NCI-H345 treated with DMSO at 0.1 percent for 48 hours (cell line): ENCODE results near the gene SASH1.
"Not testable (repeated sequence)": the region's sequence is repeated elsewhere in the genome, so short reads cannot be mapped to it uniquely, and the experiment has no call there.

ENCODE experiments used
- DNase-seq: peaks from one replicate; lab custom pipeline; 2025; ENCODE audit not compliant: unreplicated experiment; lab: John Stamatoyannopoulos, UW

The SASH1 gene

DNA sequence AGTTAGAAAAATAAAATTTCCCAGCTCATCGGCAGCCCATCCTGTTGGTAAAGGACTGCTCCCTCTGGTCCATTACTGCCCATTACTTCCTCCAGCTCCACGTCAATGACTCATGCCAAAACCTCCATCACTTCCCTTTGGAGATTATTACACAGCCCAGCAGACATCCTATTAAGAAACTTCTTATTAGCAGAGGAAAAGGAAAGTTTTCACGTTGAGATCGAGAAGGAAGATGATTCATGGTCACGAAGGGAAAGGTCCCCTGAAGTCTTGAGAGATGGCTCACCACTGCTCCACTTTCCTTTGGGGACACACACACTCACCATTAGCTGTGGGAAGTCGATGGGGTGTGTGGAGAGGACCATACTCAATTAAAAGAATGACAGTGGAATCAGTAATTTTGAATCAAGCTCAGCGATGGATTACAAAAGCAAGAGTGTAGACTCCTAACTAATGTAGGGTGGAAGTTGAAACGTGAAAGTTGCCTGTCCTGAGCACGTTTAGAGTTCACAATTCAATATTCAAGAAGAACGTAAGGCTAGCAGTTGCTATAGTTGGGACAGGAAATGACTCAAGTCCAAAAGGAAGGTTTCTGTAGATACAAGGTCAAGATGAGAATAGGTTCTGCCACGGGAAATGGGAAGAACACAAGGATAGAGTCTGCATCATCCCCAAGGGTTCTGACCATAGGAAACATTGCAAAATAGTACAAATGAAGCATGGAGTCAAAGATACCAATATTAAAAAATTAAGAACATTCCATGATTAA is 21.6 kb downstream of the SASH1 start:
- DNase-seq = no peak

DNA sequence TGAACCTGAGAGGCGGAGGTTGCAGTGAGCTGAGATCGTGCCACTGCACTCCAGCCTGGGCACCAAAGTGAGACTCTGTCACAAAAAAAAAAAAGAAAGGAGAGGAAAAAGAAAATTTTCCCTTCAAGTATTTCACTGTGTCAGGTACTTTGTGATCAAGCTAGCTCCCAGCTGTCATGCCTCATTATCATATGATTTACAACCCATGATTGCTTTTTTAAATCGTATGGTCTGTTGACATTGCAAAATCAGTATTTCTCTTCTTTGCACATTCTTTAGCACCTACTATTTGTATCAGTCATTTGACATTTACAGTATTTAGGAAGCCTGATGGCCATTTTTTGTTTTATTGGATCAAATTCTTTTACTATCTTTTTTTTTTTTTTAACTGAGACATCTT is 22.4 kb downstream of the SASH1 start:
- no peak for DNase-seq

DNA sequence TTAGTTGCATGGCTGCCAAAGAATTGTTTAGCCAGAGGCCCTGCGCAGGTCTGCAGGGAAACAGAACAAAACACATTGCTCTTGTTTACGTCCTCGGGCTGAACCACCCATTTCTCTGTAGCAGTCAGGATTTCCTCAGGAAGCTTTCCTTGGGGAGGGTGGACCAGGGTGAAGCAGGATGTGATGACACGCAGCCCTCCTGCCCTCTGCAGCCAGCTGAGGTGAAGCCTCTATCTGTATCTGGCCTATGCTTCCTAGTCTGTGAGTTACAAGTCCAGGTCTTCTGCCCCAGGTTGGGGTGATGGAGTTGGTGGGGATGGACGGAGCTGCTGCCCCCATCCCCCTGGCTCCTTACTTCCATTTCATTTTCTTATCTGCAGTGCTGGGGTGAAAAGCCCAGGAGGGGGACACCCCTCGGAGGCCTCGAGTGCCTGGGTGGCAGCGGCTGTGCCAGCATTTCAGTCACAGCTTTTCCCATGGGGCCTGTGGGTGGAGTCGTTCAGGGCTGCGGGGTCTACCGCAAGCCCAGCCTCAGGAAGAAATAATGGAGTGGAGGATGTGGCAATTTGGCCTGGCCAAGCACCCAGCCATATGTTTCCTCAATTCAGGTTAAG is 24.9 kb downstream of the SASH1 start:
- DNase-seq = no peak

DNA sequence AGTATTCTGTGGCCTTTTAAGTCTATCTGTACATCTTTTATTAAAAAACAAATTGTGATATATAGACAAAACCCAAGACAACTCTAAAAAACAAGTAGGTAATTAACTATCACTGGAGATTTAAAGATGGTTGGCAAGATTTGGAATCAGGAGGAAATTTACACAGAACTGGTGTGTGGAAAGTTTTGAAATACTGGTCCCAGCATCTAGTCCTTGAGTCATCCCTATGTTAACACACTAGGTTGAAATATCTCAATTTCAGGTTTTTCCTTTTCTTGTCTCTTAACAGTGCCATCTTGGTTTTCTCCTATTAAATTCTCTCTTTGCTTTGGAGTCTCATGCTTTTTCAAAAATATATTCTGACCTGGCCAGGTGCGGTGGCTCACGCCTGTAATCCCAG is 27.5 kb downstream of the SASH1 start:
- DNase-seq = no peak

DNA sequence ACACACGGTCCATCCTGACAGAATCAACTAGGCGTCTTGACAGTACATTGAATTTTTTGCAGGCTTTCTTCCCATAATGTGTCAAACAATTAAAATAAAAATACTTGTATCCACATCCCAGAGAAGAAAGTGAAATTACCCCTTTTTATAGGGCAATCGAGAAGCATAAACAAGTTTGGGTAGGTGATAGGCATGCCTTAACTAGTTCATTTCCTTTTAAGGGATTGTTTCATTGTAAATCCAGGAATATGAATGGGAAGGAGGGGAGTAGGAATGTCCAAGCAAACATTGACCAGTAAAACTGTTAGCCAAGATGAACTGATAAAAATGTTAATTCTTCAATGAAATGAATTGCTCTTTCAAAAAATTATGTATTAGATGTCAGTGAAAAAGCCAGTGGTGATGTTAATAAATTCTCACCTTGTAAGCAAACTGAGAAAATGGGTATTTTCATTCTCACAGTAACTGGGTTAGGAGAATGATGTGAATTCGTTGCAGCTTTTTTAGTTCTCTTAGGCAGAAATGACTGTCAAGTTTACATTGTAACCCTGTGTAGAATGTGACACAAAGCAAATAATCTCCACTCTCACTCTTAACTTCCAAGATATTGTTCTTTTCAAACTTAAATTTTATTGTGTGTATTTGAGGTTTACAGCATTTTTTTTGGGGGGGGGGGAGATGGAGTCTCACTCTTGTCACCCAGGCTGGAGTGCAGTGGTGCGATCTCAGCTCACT is 31.6 kb downstream of the SASH1 start:
- DNase-seq = no peak

DNA sequence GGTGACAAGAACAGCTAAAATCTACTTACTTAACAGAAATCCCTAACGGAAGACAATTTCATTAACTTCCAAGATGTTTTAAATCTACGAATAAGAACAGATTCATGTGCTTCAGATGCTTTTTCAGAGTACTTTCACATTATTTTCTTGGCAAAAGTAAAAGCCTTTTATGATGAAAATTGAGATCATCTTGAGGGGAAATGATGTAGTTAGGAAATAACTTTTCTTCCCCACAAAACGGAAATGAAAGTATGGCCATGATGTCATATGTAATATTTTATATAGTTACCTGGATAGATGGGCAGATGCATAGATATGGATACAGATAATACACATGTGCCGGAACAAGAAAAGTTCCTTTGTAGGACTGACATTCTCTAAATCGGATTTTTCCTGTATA is 32.8 kb downstream of the SASH1 start:
- no peak for DNase-seq

DNA sequence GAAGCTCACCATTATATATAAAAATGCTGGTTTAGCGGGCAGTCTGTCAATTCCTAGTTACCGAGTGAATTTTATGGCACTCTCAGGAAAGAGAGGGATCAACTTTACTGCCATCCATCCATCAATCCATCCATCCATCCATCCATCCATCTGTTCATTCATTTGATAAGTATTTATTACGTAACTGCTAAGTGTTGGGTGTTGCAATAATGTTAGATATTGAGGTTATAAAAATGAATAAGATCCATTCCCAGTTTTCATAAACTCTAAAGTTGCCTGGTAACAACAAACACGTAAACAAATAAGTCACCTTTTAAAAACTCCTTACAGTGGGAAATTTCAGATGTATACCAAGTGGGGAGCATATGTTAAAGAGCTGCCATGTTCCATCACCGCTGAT is 36.8 kb downstream of the SASH1 start:
- DNase-seq = no peak

DNA sequence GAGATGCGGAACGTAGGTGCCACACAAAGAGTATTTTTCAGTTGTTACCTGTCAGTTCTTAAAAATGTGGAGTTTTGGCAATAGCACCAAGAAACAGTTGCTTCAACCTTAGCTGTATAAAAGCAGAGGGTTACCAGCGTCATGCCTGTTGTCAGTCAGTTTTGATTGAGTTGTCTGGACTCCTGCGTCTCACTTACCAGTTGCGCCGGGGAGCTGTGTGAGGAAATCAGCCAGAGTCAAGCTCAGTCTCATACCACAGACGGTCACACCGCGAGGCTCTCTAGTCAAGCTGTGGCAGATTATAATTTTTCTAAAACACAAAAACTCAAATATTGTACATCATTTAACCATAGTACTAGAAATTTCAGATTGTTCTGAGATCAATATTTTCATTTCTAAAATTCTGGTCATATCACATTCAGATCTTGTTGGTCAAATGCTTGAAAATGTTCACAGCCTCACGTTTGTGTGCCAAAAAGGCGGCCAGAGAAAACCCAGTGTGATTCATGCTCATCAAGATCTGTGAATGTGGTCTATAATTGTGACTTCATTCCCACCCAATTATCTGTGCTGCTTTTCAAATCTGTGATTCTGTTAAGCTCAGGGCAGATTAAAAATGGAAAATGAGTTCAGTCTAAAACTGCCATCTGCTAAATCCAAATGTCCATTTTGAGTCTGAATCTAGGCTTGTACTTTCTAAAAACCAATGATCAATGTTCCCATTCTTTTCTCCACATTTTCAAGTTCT is 37.5 kb downstream of the SASH1 start:
- no peak for DNase-seq

DNA sequence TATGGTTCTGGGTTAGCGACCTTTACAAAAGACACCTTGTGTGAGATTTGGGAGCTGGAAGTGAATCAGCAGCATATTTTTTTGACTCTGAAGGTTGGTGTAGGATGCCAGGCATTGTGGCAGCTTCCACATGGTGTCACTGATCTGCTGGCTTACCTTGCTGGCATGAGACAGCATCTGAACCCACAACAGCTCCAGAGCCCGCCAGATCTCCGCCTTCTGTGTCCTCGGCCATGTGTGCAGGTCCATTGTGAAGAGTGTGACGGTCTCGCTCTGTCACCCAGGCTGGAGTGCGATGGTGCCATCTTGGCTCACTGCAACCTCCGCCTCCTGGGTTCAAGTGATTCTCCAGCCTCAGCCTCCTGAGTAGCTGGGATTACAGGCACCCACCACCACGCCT is 39.4 kb downstream of the SASH1 start:
- not testable (repeated sequence) for DNase-seq

DNA sequence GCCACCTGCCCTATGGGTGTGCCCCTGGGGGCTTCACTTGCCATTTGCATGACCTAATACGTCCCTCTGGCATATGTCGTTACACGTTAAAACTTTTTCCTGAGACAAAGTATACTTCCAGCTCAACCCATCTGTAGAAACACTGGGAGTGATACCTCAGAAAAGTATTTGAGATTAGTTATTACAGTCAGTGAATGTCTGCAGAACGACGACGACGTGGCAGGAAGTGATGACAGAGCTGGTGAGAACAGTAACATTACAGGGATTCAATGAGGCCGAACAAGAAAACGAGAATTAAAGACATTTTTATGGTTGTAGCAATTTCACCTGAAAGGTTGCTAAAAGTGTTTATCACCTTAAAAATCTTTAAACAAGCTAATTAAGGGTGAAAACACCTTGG is 40.2 kb downstream of the SASH1 start:
- no peak for DNase-seq

DNA sequence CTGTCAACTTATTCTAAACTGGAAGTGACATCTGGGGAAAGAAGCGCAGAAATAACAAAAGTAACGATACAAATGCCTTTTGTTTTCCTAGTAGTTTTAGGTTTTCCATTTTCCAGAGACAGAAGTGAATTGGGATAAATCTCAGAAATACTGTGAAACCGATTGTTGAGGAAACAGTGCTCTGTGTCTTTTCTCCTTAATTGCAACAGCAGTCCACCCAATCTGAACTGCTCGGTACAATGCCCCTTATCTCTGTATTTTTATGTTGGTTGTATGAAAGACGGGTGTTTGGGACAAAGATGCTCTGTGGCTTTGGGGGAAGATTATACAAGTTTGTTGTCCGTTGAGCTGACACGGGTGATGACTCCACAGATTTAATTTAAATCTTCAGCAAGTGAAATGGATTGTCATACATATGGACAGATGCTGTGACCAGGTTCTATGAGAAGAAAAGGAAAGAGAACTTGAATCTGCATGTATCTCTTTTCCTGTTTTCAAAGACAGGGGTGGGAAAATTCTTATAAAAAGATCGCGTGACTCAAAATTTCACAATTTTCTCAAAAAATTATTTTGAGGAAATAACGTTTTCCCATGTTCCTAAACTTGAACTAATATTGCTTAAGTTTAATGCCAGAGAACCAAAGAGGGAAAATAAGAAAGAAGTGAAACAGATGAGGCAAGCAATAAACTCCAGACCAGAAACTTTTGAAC is 41.2 kb downstream of the SASH1 start:
- no peak for DNase-seq

DNA sequence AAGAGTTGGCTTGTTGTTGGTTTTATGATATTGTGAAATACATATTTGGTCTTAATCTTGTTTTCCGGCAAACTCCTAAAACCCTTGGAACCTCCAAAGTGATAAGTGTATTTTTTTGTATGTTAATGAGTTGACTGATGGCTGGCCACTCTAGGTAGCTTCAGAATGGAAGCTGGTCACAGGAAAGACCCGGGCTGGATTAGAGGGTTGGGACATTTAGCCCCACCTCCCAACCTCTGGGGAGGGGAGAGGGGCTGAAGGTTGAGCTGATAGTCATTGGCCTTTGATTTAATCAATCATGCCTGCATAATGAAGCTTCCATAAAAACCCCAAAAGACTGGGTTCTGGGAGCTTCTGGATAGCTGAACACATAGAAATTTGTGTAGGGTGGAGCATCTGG is 42.7 kb downstream of the SASH1 start:
- no peak for DNase-seq

DNA sequence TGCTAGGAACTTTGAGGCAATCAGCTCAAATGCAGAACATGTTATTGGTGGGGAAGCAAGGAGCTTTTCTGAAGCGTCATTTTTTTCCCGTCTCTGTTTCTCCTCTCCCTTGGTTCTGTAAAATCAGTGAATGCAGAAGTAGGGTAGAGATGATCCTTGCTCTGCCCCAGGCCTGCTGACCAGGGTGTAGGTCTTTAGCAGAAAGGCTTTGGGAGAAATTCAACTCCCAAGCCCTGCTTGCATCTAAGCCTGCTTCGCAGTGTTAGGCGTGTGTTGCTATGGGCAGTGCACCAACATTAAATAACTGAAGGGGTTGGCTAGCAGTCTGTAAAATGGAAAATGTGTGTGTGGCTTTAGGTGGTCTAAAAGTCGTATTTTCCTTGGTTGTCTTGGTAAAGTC is 45.9 kb downstream of the SASH1 start:
- no peak for DNase-seq

DNA sequence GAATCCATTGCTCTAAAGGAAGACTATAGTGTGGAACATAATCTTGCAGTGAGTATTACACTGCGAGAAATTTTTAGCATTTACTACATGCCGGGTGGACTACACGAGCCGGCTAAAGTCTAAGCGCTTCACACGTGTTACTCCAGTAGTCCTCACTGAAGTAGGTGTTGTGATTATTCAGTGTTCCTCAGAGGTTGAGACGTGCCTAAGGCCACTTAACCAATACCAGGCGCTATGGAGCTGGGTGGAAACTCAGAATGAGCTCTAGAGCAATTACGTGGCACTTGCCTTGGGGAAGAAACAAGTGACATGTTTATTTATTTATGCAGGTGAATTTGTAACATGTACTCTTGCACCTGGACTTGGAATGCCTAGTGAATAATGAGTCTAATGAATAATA is 46.4 kb downstream of the SASH1 start:
- DNase-seq = no peak

DNA sequence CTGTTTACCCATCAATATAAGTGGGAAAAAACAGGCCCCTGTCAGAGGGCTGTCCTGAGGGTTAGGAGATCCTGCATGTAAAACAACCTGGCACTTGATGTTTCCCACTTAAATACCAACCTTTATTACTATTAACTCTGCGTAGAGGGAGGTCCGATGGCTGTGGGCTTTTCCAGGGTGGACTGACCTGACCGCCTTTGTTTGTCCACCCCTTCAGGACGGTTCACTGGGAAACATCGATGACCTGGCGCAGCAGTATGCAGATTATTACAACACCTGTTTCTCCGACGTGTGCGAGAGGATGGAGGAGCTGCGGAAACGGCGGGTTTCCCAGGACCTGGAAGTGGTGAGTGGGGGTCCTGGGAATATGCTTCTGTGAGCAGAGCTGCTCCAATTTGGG is 47.3 kb downstream of the SASH1 start:
- no peak for DNase-seq

DNA sequence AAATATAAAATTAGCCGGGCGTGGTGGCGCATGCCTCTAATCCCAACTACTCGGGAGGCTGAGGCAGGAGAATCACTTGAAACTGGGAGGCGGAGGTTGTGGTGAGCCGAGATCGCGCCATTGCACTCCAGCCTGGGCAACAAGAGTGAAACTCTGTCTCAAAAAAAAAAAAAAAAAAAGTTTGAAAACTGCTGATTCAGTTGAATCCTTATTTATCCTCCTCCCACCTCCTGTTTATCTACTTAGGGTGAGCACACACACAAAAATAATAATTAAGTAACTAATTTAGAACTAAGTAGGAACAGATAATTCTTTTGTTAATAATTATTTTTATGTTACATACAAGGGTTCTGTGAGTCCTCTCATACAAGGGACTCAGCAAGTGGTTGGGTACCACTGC is 49.5 kb downstream of the SASH1 start:
- DNase-seq = not testable (repeated sequence)

DNA sequence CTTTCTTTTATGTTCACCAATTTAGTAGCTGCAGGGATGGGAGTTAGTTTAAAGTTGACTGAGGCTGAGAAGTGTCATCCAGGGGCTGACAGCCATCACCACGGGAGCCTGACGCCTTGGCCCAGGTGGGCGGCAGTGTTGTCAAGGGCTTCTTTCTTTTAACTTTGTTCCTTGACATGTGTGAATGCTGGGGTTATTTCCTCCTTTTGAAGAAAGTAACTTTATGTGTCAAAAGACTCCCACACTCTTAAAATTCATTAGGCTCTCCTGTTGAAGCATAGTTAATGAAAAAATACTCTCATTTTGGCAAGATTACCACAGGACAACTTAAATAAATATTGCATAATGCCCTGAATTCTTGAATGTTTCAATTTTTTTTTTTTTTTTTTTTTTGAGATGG is 50.0 kb downstream of the SASH1 start:
- no peak for DNase-seq

DNA sequence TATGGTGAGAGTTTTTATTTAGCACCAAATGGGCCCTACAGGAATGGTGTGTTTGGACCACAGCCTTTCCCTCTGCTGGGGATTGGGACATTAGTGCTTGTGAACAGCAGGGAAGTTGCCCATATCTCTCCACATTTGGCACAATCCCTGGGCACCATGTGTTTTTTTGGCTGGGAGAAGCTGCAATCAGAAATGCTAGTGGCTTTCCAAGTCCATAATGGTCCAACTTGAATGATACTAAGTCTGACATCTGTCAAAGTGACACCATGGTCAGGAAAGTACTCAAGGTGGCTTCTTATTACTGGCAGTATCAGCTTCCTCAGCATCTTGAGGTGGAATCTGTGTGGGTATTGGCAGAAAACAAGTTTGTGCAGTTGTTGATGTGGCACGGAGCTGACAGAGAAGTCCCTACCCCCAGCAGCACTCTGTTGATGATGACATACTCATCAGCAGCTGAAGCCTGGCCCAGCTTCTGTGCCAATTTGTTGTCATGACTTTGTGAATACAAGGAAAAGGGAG is 53.0 kb downstream of the SASH1 start:
- no peak for DNase-seq

DNA sequence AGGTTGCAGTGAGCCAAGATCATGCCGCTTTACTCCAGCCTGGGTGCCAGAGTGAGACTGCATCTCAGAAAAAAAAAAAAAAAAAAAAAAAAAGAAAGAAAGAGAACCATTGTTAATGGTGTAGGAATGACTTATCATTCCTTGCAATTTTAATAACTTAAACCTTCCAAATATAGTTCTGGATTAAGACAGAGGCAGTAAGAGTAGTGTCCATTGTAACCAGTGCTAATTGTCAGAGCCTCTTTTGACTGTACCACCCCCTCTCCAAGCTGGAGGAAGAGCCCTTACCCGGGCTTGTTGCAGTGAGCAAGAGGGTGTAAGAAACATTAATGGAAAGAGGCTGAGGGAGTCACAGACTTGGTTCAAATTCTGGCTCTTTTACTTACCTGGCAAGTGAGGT is 53.8 kb downstream of the SASH1 start:
- DNase-seq = no peak

DNA sequence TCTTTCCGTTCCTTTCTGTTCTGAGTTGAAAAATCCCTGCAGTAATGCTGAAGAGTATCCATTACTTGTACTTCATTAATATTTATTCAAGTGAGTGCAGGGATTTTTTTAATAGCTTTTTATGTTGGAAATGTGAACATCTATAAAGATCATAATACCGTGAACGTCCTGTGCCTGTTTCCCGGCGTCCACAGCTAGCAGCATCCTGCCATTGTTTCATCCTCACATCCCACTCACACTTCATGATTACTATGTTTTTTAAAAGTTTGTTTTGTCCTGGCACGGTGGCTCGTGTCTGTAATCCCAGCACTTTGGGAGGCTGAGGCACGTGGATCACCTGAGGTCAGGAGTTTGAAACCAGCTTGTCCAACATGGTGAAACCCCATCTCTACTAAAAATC is 54.3 kb downstream of the SASH1 start:
- no peak for DNase-seq

DNA sequence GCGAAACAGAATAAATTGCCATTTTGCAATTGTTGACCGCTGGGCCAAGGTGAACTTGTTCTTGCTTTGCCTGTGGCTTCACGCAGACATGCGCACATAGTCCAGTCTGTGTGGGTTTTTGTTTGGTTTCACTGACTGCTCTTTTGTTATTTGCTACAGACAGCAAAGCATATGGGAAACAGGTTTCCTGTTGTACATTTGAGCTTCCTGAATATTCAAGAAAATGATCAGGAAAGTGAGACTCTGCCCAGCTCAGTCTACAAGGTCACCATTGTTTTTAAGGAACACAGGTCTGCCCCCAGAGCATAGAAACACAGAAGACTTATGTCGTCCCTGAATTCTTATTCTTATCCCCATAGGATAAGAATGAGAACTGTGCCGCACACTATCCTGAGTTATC is 55.6 kb downstream of the SASH1 start:
- DNase-seq = no peak
